ENCODE data around the gene PCDHB16.
A peak's percentile ranks its signal among the peaks of the same experiment; 100 is the strongest.
"Not testable (repeated sequence)": the region's sequence is repeated elsewhere in the genome, so short reads cannot be mapped to it uniquely, and the experiment has no call there.

The PCDHB16 gene

DNA sequence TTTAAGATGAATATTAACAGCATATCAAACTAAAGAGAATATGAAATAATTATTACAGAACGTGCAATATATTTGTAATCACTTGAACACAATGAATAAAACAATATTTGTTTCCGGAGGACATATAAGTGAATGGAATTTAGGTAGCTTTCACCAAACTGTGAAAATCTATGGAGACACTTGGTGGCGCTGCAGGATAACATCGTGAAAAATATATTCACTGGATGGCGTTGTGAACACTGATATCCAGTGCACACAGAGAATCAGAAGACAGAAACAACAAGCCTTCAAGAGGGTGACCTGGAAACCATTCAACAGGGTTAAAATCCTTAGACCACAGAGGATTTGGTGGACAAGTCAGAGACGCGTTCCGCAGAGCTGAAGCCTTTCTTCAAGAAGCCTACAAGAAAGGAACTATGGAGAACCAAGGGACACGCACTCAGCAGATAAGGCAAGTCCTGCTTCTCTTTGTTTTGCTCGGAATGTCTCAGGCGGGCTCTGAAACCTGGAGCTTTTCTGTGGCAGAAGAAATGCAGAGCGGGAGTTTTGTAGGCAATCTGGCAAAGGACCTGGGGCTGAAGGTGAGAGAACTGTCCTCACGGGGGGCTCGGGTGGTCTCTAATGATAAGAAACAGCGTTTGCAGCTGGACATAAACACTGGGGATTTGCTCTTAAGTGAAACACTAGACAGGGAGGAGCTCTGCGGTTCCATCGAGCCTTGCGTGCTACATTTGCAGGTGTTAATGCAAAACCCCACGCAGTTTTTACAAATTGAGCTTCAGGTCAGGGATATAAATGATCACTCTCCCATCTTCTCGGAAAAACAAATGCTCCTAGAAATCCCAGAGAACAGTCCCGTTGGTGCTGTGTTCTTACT lies 17.4 kb downstream of the PCDHB16 start, which contains the start of gene PCDHB11:
TSS of gene PCDHB11 (plus strand) at position 269 of the 877 bp plus-strand sequence. CDS start at position 417, 148 bp downstream.
- Histone ChIP-seq H3K36me3 (ENCODE audit: insufficient read depth, low read length) (no peaks in the 10 kb centered on the region), H3K9me3 (ENCODE audit: control insufficient read depth, insufficient read depth, low read length) (peaks cover 4% of the 10 kb centered on the region; the same call in 1 of the 2 replicates), H3K4me1 (ENCODE audit: insufficient read depth, low read length) (no peaks in the 10 kb centered on the region), H3K9ac (ENCODE audit: low read depth, low read length) (no peak within 1 kb of the TSS)

DNA sequence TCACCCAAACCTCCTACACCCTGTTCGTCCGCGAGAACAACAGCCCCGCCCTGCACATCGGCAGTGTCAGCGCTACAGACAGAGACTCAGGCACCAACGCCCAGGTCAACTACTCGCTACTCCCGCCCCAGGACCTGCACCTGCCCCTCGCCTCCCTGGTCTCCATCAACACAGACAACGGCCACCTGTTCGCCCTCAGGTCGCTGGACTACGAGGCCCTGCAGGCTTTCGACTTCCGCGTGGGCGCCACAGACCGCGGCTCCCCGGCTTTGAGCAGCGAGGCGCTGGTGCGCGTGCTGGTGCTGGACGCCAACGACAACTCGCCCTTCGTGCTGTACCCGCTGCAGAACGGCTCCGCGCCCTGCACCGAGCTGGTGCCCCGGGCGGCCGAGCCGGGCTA lies 18.9 kb downstream of the PCDHB16 start:
- not testable (repeated sequence) for H3K36me3 ChIP-seq (ENCODE audit: insufficient read depth, low read length); H3K9me3 ChIP-seq (ENCODE audit: control insufficient read depth, insufficient read depth, low read length); H3K4me1 ChIP-seq (ENCODE audit: insufficient read depth, low read length); H3K9ac ChIP-seq (ENCODE audit: low read depth, low read length)

DNA sequence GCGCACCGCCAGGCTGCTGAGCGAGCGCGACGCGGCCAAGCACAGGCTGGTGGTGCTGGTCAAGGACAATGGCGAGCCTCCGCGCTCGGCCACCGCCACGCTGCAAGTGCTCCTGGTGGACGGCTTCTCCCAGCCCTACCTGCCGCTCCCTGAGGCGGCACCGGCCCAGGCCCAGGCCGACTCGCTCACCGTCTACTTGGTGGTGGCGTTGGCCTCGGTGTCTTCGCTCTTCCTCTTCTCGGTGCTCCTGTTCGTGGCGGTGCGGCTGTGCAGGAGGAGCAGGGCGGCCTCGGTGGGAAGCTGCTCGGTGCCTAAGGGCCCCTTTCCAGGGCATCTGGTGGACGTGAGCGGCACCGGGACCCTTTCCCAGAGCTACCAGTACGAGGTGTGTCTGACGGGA lies 19.5 kb downstream of the PCDHB16 start:
- H3K36me3 ChIP-seq (ENCODE audit: insufficient read depth, low read length); H3K9me3 ChIP-seq (ENCODE audit: control insufficient read depth, insufficient read depth, low read length); H3K4me1 ChIP-seq (ENCODE audit: insufficient read depth, low read length); H3K9ac ChIP-seq (ENCODE audit: low read depth, low read length): not testable (repeated sequence)

DNA sequence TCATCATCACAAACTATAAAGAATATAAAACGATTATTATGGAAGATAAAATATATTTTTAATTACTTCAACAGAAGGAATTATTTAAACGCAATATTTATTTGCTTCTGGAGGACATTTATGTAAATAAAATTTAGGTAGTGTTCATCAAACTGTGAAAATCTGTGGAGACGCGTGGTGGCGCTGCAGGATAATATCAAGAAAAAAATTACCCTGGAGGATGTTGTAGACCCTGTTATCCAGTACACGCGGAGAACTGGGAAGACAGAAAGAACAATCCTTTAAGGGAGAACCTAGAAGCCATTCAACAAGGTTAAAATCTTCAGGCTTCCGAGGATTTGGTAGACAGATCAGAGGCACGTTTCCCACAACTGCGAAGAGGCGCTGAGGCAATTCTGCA lies 26.3 kb downstream of the PCDHB16 start, which contains the start of gene PCDHB12:
TSS of gene PCDHB12 (plus strand) at position 242 of the 400 bp plus-strand sequence. CDS start 189 bp downstream, outside the sequence.
- Histone ChIP-seq H3K36me3 (ENCODE audit: insufficient read depth, low read length) (no peaks in the 10 kb centered on the region), H3K9ac (ENCODE audit: low read depth, low read length) (no peak within 1 kb of the TSS), H3K9me3 (ENCODE audit: control insufficient read depth, insufficient read depth, low read length) (no peaks in the 10 kb centered on the region), H3K4me1 (ENCODE audit: insufficient read depth, low read length) (no peaks in the 10 kb centered on the region)

DNA sequence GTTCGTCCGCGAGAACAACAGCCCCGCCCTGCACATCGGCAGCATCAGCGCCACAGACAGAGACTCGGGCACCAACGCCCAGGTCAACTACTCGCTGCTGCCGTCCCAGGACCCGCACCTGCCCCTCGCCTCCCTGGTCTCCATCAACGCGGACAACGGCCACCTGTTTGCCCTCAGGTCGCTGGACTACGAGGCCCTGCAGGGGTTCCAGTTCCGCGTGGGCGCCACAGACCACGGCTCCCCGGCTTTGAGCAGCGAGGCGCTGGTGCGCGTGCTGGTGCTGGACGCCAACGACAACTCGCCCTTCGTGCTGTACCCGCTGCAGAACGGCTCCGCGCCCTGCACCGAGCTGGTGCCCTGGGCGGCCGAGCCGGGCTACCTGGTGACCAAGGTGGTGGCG lies 28.1 kb downstream of the PCDHB16 start:
- not testable (repeated sequence) for H3K9me3 ChIP-seq (ENCODE audit: control insufficient read depth, insufficient read depth, low read length); H3K4me1 ChIP-seq (ENCODE audit: insufficient read depth, low read length); H3K36me3 ChIP-seq (ENCODE audit: insufficient read depth, low read length); H3K9ac ChIP-seq (ENCODE audit: low read depth, low read length)

DNA sequence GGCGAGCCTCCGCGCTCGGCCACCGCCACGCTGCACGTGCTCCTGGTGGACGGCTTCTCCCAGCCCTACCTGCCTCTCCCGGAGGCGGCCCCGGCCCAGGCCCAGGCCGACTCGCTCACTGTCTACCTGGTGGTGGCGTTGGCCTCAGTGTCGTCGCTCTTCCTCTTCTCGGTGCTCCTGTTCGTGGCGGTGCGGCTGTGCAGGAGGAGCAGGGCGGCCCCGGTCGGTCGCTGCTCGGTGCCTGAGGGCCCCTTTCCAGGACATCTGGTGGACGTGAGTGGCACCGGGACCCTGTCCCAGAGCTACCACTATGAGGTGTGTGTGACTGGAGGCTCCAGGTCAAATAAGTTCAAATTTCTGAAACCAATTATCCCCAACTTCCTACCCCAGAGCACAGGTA lies 28.7 kb downstream of the PCDHB16 start:
- H3K9me3 ChIP-seq (ENCODE audit: control insufficient read depth, insufficient read depth, low read length); H3K4me1 ChIP-seq (ENCODE audit: insufficient read depth, low read length); H3K36me3 ChIP-seq (ENCODE audit: insufficient read depth, low read length); H3K9ac ChIP-seq (ENCODE audit: low read depth, low read length): not testable (repeated sequence)

DNA sequence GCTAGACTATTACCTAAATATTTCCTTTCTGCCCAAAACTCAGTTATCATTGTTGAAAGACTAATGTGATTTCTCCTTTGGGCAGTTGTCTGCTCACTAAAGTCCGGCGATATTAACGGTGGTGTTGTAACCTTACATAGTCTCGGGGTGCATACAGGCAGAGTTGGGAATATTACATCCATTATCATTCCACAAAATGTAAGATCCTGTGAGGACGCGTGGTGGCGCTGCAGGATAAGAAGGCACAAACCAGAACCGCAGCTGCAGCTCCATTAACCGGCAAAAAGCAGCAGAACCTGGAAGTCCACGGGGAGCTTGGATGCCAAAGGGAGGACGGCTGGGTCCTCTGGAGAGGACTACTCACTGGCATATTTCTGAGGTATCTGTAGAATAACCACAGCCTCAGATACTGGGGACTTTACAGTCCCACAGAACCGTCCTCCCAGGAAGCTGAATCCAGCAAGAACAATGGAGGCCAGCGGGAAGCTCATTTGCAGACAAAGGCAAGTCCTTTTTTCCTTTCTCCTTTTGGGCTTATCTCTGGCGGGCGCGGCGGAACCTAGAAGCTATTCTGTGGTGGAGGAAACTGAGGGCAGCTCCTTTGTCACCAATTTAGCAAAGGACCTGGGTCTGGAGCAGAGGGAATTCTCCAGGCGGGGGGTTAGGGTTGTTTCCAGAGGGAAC lies 31.6 kb downstream of the PCDHB16 start, which contains the start of gene PCDHB13:
TSS of gene PCDHB13 (plus strand) at position 264 of the 684 bp plus-strand sequence. CDS start at position 469, 205 bp downstream.
- not testable (repeated sequence) for H3K9me3 ChIP-seq (ENCODE audit: control insufficient read depth, insufficient read depth, low read length); H3K4me1 ChIP-seq (ENCODE audit: insufficient read depth, low read length); H3K36me3 ChIP-seq (ENCODE audit: insufficient read depth, low read length)
- peak within 1 kb of the TSS; percentile 33; the same call in 1 of the 2 replicates for H3K9ac ChIP-seq (ENCODE audit: low read depth, low read length)

DNA sequence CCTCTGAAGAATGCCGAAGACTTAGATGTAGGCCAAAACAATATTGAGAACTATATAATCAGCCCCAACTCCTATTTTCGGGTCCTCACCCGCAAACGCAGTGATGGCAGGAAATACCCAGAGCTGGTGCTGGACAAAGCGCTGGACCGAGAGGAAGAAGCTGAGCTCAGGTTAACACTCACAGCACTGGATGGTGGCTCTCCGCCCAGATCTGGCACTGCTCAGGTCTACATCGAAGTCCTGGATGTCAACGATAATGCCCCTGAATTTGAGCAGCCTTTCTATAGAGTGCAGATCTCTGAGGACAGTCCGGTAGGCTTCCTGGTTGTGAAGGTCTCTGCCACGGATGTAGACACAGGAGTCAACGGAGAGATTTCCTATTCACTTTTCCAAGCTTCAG lies 32.4 kb downstream of the PCDHB16 start:
- H3K9ac ChIP-seq (ENCODE audit: low read depth, low read length); H3K4me1 ChIP-seq (ENCODE audit: insufficient read depth, low read length); H3K36me3 ChIP-seq (ENCODE audit: insufficient read depth, low read length); H3K9me3 ChIP-seq (ENCODE audit: control insufficient read depth, insufficient read depth, low read length): not testable (repeated sequence)

DNA sequence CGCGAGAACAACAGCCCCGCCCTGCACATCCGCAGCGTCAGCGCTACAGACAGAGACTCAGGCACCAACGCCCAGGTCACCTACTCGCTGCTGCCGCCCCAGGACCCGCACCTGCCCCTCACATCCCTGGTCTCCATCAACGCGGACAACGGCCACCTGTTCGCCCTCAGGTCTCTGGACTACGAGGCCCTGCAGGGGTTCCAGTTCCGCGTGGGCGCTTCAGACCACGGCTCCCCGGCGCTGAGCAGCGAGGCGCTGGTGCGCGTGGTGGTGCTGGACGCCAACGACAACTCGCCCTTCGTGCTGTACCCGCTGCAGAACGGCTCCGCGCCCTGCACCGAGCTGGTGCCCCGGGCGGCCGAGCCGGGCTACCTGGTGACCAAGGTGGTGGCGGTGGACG lies 33.3 kb downstream of the PCDHB16 start:
- H3K9ac ChIP-seq (ENCODE audit: low read depth, low read length); H3K4me1 ChIP-seq (ENCODE audit: insufficient read depth, low read length); H3K9me3 ChIP-seq (ENCODE audit: control insufficient read depth, insufficient read depth, low read length); H3K36me3 ChIP-seq (ENCODE audit: insufficient read depth, low read length): not testable (repeated sequence)

DNA sequence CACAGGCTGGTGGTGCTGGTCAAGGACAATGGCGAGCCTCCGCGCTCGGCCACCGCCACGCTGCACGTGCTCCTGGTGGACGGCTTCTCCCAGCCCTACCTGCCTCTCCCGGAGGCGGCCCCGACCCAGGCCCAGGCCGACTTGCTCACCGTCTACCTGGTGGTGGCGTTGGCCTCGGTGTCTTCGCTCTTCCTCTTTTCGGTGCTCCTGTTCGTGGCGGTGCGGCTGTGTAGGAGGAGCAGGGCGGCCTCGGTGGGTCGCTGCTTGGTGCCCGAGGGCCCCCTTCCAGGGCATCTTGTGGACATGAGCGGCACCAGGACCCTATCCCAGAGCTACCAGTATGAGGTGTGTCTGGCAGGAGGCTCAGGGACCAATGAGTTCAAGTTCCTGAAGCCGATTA lies 33.8 kb downstream of the PCDHB16 start:
- H3K9me3 ChIP-seq (ENCODE audit: control insufficient read depth, insufficient read depth, low read length); H3K9ac ChIP-seq (ENCODE audit: low read depth, low read length); H3K4me1 ChIP-seq (ENCODE audit: insufficient read depth, low read length); H3K36me3 ChIP-seq (ENCODE audit: insufficient read depth, low read length): not testable (repeated sequence)

DNA sequence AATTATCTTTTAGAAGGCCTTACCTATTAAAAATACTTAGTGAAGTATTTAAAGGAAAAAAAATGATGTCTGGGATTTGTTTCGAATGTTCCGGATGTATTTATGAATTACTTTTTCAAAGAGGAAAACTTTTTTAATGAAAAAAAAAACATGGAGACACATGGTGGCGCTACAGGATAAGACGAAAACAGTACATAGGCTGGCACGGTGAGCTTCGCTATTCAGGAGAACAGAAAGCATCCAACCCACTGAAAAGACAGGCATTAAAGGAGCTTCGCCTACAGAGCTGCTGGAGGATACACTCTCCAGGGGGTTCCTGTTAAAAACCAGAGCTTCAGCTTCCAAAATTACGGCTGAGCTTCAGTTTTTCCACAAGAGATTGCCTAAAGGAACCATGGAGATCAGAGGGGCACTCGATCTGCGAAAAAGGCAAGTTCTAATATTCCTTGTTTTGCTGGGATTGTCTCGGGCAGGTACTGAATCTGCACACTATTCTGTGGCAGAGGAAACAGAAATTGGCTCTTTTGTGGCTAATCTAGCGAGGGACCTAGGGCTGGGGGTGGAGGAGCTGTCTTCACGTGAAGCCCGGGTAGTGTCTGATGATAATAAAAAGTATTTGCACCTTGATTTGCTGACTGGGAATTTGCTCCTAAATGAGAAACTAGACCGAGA lies 41.1 kb downstream of the PCDHB16 start, which contains the start of gene PCDHB14:
TSS of gene PCDHB14 (plus strand) at position 232 of the 672 bp plus-strand sequence. CDS start at position 395, 163 bp downstream.
- no peaks in the 10 kb centered on the region for H3K9me3 ChIP-seq (ENCODE audit: control insufficient read depth, insufficient read depth, low read length)
- H3K9ac ChIP-seq (ENCODE audit: low read depth, low read length), result peak within 1 kb of the TSS; percentile 4; the same call in 1 of the 2 replicates
- no peaks in the 10 kb centered on the region for H3K4me1 ChIP-seq (ENCODE audit: insufficient read depth, low read length)
- no peaks in the 10 kb centered on the region for H3K36me3 ChIP-seq (ENCODE audit: insufficient read depth, low read length)

DNA sequence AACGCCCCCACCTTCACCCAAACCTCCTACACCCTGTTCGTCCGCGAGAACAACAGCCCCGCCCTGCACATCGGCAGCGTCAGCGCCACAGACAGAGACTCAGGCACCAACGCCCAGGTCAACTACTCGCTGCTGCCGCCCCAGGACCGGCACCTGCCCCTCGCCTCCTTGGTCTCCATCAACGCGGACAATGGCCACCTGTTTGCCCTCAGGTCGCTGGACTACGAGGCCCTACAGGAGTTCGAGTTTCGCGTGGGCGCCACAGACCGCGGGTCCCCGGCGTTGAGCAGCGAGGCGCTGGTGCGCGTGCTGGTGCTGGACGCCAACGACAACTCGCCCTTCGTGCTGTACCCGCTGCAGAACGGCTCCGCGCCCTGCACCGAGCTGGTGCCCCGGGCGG lies 42.7 kb downstream of the PCDHB16 start:
- not testable (repeated sequence) for H3K36me3 ChIP-seq (ENCODE audit: insufficient read depth, low read length); H3K4me1 ChIP-seq (ENCODE audit: insufficient read depth, low read length); H3K9me3 ChIP-seq (ENCODE audit: control insufficient read depth, insufficient read depth, low read length); H3K9ac ChIP-seq (ENCODE audit: low read depth, low read length)

DNA sequence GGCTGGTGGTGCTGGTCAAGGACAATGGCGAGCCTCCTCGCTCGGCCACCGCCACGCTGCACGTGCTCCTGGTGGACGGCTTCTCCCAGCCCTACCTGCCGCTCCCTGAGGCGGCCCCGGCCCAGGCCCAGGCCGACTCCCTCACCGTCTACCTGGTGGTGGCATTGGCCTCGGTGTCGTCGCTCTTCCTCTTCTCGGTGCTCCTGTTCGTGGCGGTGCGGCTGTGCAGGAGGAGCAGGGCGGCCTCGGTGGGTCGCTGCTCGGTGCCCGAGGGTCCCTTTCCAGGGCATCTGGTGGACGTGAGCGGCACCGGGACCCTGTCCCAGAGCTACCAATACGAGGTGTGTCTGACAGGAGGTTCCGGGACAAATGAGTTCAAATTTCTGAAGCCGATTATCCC lies 43.2 kb downstream of the PCDHB16 start:
- H3K36me3 ChIP-seq (ENCODE audit: insufficient read depth, low read length); H3K9ac ChIP-seq (ENCODE audit: low read depth, low read length); H3K9me3 ChIP-seq (ENCODE audit: control insufficient read depth, insufficient read depth, low read length); H3K4me1 ChIP-seq (ENCODE audit: insufficient read depth, low read length): not testable (repeated sequence)

DNA sequence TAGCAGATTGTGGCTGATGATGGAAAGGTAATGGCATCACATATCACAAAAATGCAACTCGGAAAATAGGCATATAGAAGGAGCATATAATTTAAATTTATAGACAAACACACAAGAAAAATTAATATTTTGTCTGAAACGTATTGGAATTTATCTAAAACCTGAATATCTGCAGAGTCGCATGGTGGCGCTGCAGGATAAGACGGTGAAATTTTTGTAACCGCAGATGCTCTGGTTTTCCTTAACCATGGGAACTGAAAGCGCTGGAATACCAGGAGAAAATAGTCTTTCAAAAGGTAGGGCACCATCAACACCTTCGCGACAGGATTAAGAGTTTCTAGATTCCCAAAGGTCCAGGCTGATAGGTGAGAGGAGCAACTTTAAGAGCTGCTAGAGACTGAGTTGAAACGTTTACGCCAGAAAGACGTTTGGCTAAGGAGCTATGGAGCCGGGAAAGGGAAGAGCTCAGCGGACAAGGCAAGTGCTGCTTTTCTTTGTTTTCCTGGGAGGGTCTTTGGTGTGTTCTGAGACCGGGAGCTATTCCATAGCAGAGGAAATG lies 52.0 kb downstream of the PCDHB16 start:
- Histone ChIP-seq H3K9me3 (ENCODE audit: control insufficient read depth, insufficient read depth, low read length) (peaks cover 3% of the 10 kb centered on the region; the same call in 1 of the 2 replicates), H3K9ac (ENCODE audit: low read depth, low read length) (no peak overlapping the region), H3K36me3 (ENCODE audit: insufficient read depth, low read length) (no peaks in the 10 kb centered on the region), H3K4me1 (ENCODE audit: insufficient read depth, low read length) (no peaks in the 10 kb centered on the region)

All from ES-I3 (cell line).